Measurements from ENCODE around the gene RORC.
"Not testable (repeated sequence)": the region's sequence is repeated elsewhere in the genome, so short reads cannot be mapped to it uniquely, and the experiment has no call there.

The RORC gene

DNA sequence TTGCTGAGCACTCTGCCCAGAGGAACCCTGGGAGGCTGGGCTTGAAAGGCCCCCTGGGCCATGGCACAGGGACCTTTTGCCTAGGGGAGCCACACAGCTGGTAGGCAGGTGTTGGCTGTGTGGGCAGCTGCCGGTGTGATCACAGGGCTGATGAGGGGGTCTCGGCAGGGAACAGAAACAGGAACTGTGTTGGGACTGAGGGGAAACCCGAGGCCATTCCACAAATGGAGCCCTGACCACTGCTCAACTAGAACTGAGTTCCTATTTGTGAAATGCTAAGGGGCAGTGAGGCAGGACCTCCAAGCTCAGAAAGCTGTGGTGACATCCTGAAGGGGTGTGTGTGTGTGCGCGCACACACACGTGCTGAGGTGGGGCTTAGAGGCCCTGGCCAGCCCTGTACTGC lies 28.3 kb upstream of the RORC start:
- Histone ChIP-seq H3K9ac (no peak overlapping the region), H3K27me3 (ENCODE audit: control insufficient read depth, insufficient read depth, low read length) (no peaks in the 10 kb centered on the region), H3K4me3 (ENCODE audit: low read depth, low read length) (no peak overlapping the region), H3K79me2 (no peaks in the 10 kb centered on the region), H3K4me2 (ENCODE audit: low read length) (no peak overlapping the region), H2AFZ (no peak overlapping the region), H3K9me3 (ENCODE audit: control insufficient read depth, low read length) (no peaks in the 10 kb centered on the region), H3K27ac (no peak overlapping the region), H3K36me3 (ENCODE audit: control insufficient read depth, insufficient read depth, low read length) (no peaks in the 10 kb centered on the region), H3K4me1 (no peaks in the 10 kb centered on the region)
- TF ChIP-seq, protein P1, sequence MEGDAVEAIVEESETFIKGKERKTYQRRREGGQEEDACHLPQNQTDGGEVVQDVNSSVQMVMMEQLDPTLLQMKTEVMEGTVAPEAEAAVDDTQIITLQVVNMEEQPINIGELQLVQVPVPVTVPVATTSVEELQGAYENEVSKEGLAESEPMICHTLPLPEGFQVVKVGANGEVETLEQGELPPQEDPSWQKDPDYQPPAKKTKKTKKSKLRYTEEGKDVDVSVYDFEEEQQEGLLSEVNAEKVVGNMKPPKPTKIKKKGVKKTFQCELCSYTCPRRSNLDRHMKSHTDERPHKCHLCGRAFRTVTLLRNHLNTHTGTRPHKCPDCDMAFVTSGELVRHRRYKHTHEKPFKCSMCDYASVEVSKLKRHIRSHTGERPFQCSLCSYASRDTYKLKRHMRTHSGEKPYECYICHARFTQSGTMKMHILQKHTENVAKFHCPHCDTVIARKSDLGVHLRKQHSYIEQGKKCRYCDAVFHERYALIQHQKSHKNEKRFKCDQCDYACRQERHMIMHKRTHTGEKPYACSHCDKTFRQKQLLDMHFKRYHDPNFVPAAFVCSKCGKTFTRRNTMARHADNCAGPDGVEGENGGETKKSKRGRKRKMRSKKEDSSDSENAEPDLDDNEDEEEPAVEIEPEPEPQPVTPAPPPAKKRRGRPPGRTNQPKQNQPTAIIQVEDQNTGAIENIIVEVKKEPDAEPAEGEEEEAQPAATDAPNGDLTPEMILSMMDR (IDR thresholded peaks at IDR 0.05) = no peak

DNA sequence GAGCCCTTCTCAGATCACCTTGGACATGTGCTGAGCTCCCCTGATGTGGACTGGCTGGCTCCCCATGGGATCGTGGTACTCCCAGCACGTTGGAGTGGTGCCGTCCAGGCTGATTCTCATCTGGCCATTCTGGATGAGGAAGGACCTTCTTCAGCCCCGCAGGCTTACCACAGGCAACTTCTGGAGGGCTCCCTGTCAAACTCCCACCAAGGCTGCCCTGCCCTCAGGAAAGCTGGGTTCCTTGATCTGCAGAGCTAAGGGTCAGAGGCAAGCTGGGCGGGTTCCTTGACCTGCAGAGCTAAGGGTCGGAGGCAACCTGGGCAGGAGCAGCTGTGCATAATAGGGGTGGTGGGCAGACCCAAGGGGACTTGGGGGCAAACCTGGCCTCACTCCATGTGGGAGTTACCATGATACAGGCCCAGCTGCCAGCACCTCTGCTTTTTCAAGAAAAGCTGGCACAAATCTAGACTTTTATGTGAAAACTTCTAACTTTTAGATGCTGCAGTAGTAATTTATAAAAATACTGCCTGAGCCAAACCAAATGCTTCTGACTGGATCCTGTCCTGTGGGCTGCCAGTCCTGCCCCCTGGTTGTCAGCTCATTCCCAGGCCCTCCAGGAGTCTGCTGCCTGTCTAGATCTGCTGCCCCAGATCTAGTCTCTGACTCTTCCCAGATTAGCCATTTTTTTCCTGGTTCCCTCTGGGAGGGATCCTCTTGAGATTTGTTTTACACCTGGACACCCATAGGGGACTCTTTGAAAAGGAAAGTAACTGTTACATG lies 27.5 kb upstream of the RORC start:
- no peaks in the 10 kb centered on the region for H3K9me3 ChIP-seq (ENCODE audit: control insufficient read depth, low read length)
- H3K79me2 ChIP-seq = no peaks in the 10 kb centered on the region
- no peaks in the 10 kb centered on the region for H3K27me3 ChIP-seq (ENCODE audit: control insufficient read depth, insufficient read depth, low read length)
- H3K4me2 ChIP-seq (ENCODE audit: low read length) = no peak overlapping the region
- H3K9ac ChIP-seq = no peak overlapping the region
- no peaks in the 10 kb centered on the region for H3K4me1 ChIP-seq
- TF ChIP-seq, protein P1 (IDR thresholded peaks at IDR 0.05) = no peak
- H3K36me3 ChIP-seq (ENCODE audit: control insufficient read depth, insufficient read depth, low read length) = no peaks in the 10 kb centered on the region
- no peak overlapping the region for H3K4me3 ChIP-seq (ENCODE audit: low read depth, low read length)
- no peak overlapping the region for H3K27ac ChIP-seq
- H2AFZ ChIP-seq = no peak overlapping the region

DNA sequence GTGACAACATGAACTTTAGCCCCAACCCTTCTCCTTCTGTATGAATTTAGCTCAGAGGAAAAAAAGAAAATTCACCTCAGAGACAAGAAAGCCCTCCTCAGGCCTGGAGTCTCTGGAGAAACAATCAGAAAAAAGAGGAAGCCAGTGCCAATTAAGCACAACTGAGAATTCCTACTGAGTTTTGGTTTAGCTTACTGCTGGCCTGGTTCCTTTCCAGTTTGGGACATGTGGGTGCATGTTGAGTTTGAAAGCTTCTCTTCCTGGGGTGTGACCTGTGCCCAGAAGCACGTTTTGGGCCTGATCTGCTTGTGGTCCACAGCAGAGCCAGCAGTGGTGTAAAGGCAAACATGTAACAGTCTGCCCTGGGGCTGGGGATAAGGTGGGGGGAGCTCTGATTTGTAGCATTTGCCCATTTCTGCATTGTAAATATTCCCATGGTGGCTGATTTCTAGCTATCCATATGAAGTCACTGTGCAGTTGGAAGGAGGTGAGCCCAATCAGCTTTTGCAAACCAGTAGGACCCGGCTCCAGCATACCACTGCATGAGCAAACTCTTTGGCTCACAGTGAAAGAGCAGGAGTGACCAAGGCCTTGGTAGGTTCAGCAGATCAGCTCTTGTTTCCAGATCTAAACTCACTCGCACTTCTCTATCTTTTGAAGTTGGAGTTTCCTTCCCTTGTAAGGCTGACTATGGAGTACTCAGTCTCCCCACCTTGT lies 26.6 kb upstream of the RORC start:
- no peaks in the 10 kb centered on the region for H3K4me1 ChIP-seq

DNA sequence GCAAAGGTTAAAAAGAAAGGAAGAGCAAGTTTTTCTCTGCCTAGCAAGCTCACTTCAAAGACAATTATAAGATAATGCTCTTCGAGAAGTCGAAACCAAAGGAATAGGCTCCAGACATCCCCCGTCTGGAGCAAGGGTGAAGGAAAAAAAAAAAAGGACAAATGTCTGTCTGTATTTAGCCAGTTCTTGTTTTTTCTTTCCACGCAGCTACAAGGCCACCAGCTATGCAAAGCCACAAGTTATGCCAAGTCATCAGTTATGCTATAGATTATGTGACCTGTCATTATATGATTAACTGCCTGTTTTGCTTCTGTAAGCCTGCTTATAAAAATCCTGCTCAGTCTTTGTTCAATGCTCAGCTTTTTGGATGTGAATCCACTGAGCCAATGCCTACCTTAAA lies 24.3 kb upstream of the RORC start:
- Histone ChIP-seq H3K27me3 (ENCODE audit: control insufficient read depth, insufficient read depth, low read length) (no peaks in the 10 kb centered on the region), H3K9ac (no peak overlapping the region), H3K4me2 (ENCODE audit: low read length) (no peak overlapping the region), H3K4me3 (ENCODE audit: low read depth, low read length) (no peak overlapping the region), H2AFZ (no peak overlapping the region), H3K9me3 (ENCODE audit: control insufficient read depth, low read length) (no peaks in the 10 kb centered on the region), H3K36me3 (ENCODE audit: control insufficient read depth, insufficient read depth, low read length) (no peaks in the 10 kb centered on the region), H3K4me1 (no peaks in the 10 kb centered on the region), H3K27ac (no peak overlapping the region), H3K79me2 (no peaks in the 10 kb centered on the region)
- TF ChIP-seq, protein P1 (IDR thresholded peaks at IDR 0.05) = no peak

More for the DNA sequence above, 26.6 kb upstream of the RORC start:
- TF ChIP-seq, protein P1 (IDR thresholded peaks at IDR 0.05) = no peak
- Histone ChIP-seq H3K9me3 (ENCODE audit: control insufficient read depth, low read length) (no peaks in the 10 kb centered on the region), H3K36me3 (ENCODE audit: control insufficient read depth, insufficient read depth, low read length) (no peaks in the 10 kb centered on the region), H3K27ac (no peak overlapping the region), H3K79me2 (no peaks in the 10 kb centered on the region), H3K4me2 (ENCODE audit: low read length) (no peak overlapping the region), H3K4me3 (ENCODE audit: low read depth, low read length) (no peak overlapping the region), H3K27me3 (ENCODE audit: control insufficient read depth, insufficient read depth, low read length) (no peaks in the 10 kb centered on the region), H2AFZ (no peak overlapping the region), H3K9ac (no peak overlapping the region)

DNA sequence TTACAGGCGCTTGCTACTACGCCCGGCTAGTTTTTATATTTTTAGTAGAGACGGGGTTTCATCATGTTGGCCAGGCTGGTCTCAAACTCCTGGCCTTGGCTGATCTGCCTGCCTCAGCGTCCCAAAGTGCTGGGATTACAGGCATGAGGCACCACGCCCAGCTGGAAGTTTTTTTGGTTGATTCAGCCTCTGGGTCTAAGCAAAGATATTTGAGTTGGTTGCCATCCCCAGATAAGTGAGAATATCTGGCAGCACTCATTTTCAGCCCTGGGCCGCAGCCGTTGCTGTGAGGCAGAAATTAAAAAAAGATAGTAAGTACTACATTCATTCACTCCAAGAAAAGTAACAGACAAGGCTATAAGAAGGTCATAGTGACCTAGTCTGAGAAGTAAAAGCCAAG lies 23.9 kb upstream of the RORC start:
- not testable (repeated sequence) for H3K27me3 ChIP-seq (ENCODE audit: control insufficient read depth, insufficient read depth, low read length); H3K4me1 ChIP-seq; H3K9ac ChIP-seq; H3K79me2 ChIP-seq; H3K4me3 ChIP-seq (ENCODE audit: low read depth, low read length); H3K36me3 ChIP-seq (ENCODE audit: control insufficient read depth, insufficient read depth, low read length); H3K27ac ChIP-seq; H2AFZ ChIP-seq; H3K4me2 ChIP-seq (ENCODE audit: low read length); H3K9me3 ChIP-seq (ENCODE audit: control insufficient read depth, low read length)
